Thoracic aorta (tissue), 2 donors: Measurements from ENCODE around the gene NEDD4. TPM values are rescaled to one million over a fixed set of nuclear protein-coding genes. Genes with fewer than 3 reads are reported as not detected.

Source experiments
- ATAC-seq: fragments of 150-250 bp; one replicate; pipeline ENCODE4 v1.8.0; 2017; ENCODE audit warnings: low read depth; ENCODE audit not compliant: insufficient number of reproducible peaks, low FRiP score
- DNase-seq: peaks from one replicate; pipeline ENCODE4 v3.0.0-alpha.2; 2020; ENCODE audit warnings: low spot score
- H3K27ac ChIP-seq, 2 donors: fragments of 200-600 bp; sonication (generic); 1 replicate in 1 of 2; 2 replicates in 1 of 2; pipeline ENCODE4 v1.5.1; 2016; ENCODE audit warnings: mild to moderate bottlenecking in 2 of 2, moderate library complexity in 2 of 2
- H3K27me3 ChIP-seq: fragments of 200-600 bp; sonication (generic); replicated peaks from 2 replicates; pipeline ENCODE4 v1.6.0; 2016; ENCODE audit warnings: mild to moderate bottlenecking; ENCODE audit not compliant: insufficient read depth
- H3K36me3 ChIP-seq: fragments of 200-600 bp; sonication (generic); one replicate; pipeline ENCODE4 v1.5.1; 2016
- H3K4me1 ChIP-seq, 2 donors: fragments of 200-600 bp; sonication (generic); 1 replicate in 1 of 2; 2 replicates in 1 of 2; pipeline versions ENCODE4 v1.5.1 to v1.6.0; 2016; ENCODE audit warnings: low read depth in 2 of 2, mild to moderate bottlenecking in 1 of 2; ENCODE audit not compliant: control insufficient read depth in 1 of 2
- H3K4me3 ChIP-seq: fragments of 200-600 bp; sonication (generic); 2 replicates; pipeline ENCODE4 v1.5.1; 2016; ENCODE audit warnings: mild to moderate bottlenecking
- H3K9me3 ChIP-seq: fragments of 200-600 bp; sonication (generic); 2 replicates; pipeline ENCODE4 v1.5.1; 2016
- total RNA-seq, 2 donors: library from RNA; depleted of rRNA; stranded (reverse); fragments of >200 nt; gene quantifications; one replicate each; pipeline versions ENCODE4 v1.1.0 to v1.2.3, GENCODE V29; 2016
- TF ChIP-seq, protein P1 (sequence below): fragments of 200-600 bp; sonication (generic); IDR thresholded peaks from one replicate; pipeline ENCODE4 v1.5.1; 2019; ENCODE audit warnings: antibody characterized with exemption

Gene NEDD4
- total RNA-seq, 2 donors from 2014 or later: 25.3 to 27.4 TPM

- TF ChIP-seq, protein P1, sequence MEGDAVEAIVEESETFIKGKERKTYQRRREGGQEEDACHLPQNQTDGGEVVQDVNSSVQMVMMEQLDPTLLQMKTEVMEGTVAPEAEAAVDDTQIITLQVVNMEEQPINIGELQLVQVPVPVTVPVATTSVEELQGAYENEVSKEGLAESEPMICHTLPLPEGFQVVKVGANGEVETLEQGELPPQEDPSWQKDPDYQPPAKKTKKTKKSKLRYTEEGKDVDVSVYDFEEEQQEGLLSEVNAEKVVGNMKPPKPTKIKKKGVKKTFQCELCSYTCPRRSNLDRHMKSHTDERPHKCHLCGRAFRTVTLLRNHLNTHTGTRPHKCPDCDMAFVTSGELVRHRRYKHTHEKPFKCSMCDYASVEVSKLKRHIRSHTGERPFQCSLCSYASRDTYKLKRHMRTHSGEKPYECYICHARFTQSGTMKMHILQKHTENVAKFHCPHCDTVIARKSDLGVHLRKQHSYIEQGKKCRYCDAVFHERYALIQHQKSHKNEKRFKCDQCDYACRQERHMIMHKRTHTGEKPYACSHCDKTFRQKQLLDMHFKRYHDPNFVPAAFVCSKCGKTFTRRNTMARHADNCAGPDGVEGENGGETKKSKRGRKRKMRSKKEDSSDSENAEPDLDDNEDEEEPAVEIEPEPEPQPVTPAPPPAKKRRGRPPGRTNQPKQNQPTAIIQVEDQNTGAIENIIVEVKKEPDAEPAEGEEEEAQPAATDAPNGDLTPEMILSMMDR: no peak
- Histone ChIP-seq H3K9me3 (no peaks in the 10 kb centered on the region), H3K36me3 (no peaks in the 10 kb centered on the region), H3K4me3 (no peak overlapping the region), H3K27me3 (no peaks in the 10 kb centered on the region), H3K27ac (no peak overlapping the region), H3K4me1 (no peaks in the 10 kb centered on the region)
- DNase-seq: no peak
- no peak for ATAC-seq
Measured at GRCh38 chr15:55968923-55969322, 24.5 kb downstream of the NEDD4 start.

GRCh38 chr15:55965091-55965490 is 28.3 kb downstream of the NEDD4 start:
- Histone ChIP-seq H3K36me3 (no peaks in the 10 kb centered on the region), H3K9me3 (no peaks in the 10 kb centered on the region), H3K27ac (no peak overlapping the region), H3K4me3 (no peak overlapping the region), H3K4me1 (no peaks in the 10 kb centered on the region), H3K27me3 (no peaks in the 10 kb centered on the region)
- no peak for DNase-seq
- TF ChIP-seq, protein P1: no peak
- ATAC-seq: no peak

DNA sequence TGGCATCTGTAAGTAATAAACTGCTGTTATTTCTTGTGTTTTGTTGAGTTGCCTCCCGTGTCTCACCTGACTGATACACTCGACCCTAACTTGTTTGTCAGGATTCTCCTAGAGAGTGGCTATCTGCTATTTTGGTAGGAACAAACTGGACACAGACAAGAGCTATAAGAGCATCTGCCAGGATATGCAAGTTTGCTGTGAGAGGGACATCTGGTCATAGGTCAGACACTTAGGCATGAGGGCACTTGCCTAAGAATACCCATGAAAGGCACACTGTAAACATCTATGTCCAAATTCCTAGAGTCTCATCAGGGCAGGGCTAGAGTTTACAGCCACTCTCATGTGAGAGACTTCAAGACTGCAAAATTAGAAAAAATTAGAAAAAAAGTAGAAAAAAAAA is 32.5 kb downstream of the NEDD4 start:
- Histone ChIP-seq H3K27me3 (no peaks in the 10 kb centered on the region), H3K36me3 (no peaks in the 10 kb centered on the region), H3K4me1 (no peaks in the 10 kb centered on the region), H3K27ac (no peak overlapping the region), H3K4me3 (no peak overlapping the region), H3K9me3 (no peaks in the 10 kb centered on the region)
- DNase-seq (no peak), ATAC-seq (no peak)
- TF ChIP-seq, protein P1: no peak

DNA sequence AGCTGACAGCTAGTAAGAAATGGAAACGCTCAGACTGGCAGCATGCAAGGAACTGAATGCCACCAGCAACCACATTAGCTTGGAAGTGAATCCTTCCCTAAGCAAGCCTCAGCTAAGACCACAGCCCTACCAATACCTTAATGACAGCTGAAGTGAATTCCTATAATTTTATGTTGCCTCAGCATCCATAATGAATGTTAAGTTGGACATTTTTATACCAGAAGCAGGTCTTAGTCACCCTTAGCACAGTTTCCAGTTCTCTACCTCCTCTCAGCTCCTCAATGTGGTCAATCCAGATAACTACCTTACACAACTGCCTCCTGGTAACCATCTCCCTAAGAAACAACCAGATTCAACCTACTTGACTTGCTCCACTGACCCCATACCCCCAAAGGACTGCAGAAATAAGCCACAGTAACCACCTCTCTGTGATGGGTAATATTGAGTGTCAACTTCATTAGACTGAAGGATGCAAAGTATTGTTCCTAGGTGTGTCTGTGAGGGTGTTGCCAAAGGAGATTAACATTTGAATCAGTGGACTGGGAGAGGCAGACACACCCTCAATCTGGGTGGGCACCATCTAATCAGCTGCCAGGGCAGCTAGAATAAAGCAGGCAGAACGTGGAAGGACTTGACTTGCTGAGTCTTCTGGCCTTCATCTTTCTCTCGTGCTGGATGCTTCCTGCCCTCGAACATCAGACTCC is 33.5 kb downstream of the NEDD4 start:
- DNase-seq: no peak
- TF ChIP-seq, protein P1: no peak
- Histone ChIP-seq H3K36me3 (no peaks in the 10 kb centered on the region), H3K4me1 (no peaks in the 10 kb centered on the region), H3K9me3 (no peaks in the 10 kb centered on the region), H3K27ac (no peak overlapping the region), H3K27me3 (no peaks in the 10 kb centered on the region), H3K4me3 (no peak overlapping the region)
- no peak for ATAC-seq

DNA sequence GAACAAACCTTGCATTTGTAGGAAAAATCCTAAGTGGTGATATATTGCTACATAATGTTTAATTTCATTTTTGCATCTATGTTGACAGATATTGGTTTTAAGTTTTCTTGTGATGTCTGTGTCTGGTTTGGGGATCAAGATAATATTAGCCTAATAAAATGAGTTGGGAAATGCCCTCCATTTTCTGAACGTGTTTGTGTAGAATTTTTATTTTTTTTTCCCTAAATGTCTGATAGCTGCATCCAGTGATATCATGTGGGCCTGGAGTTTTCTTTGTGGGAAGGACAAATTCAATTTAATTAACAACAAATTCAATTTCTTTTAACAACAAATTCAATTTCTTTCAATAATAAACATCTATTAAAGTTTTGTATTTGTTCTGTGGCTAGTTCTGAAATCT is 35.1 kb downstream of the NEDD4 start:
- no peaks in the 10 kb centered on the region for H3K9me3 ChIP-seq
- no peak for ATAC-seq
- TF ChIP-seq, protein P1: no peak
- no peaks in the 10 kb centered on the region for H3K27me3 ChIP-seq
- DNase-seq: no peak
- H3K27ac ChIP-seq: no peak overlapping the region
- no peak overlapping the region for H3K4me3 ChIP-seq
- H3K4me1 ChIP-seq: no peaks in the 10 kb centered on the region
- H3K36me3 ChIP-seq: no peaks in the 10 kb centered on the region
